Effector memory CD8-positive, alpha-beta T cell (primary cell): ENCODE measurements around the gene ARV1.
A peak's percentile ranks its signal among the peaks of the same experiment; 100 is the strongest.

Experiments used
- ATAC-seq: fragments of 150-1000 bp; cut with Tn5 transposase; replicated peaks from 2 replicates; pipeline ENCODE4 v1.10.0; 2021; ENCODE audit warnings: mild to moderate bottlenecking, moderate library complexity
- DNase-seq, 3 experiments: peaks; one replicate each; pipeline ENCODE4 v3.0.0; 2021
- H3K27ac Mint-ChIP-seq, 2 donors: one replicate each; pipeline ENCODE4 v1.8.0; 2022; ENCODE audit warnings: mild to moderate bottlenecking in 2 of 2, mixed read lengths in 2 of 2, moderate library complexity in 2 of 2
- H3K27me3 Mint-ChIP-seq, 2 donors: one replicate each; pipeline ENCODE4 v1.8.0; 2022; ENCODE audit warnings: mixed read lengths in 2 of 2
- H3K36me3 Mint-ChIP-seq: one replicate; pipeline ENCODE4 v1.8.0; 2022; ENCODE audit warnings: mild to moderate bottlenecking, moderate library complexity, mixed read lengths; ENCODE audit not compliant: insufficient read depth
- H3K4me1 Mint-ChIP-seq, 2 donors: one replicate each; pipeline ENCODE4 v1.8.0; 2022; ENCODE audit warnings: low read depth in 2 of 2, mixed read lengths in 2 of 2
- H3K4me3 Mint-ChIP-seq, 2 donors: one replicate each; pipeline ENCODE4 v1.8.0; 2022; ENCODE audit warnings: mild to moderate bottlenecking in 2 of 2, mixed read lengths in 2 of 2, moderate library complexity in 2 of 2
- H3K9me3 Mint-ChIP-seq, 2 donors: one replicate each; pipeline ENCODE4 v1.8.0; 2022; ENCODE audit warnings: mixed read lengths in 2 of 2

The ARV1 gene

DNA sequence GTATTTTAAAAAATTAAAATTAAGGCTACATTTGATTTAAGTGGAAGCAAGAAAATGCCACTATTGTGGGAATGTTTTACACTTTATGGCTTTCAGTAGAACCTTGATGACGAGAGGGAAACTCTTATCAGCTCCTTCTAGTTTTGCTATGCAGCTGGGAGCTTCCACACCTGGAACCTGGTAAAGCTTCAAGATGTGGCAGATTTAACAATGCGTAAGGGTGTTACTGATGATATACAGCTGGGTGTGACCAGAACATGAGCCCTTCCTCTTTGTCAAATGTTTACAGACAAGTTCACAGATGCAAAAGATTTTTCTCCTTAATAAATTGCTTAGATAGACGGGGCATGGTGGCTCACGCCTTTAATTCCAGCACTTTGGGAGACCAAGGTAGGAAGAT lies 20.5 kb upstream of the ARV1 start:
- ATAC-seq, result no peak
- Mint-ChIP-seq H3K27ac (no peak overlapping the region), H3K4me1 (peaks cover 20 to 23% of the 10 kb centered on the region in 2 donors), H3K9me3 (no peaks in the 10 kb centered on the region), H3K27me3 (no peaks in the 10 kb centered on the region), H3K4me3 (no peak overlapping the region), H3K36me3 (peaks cover 46% of the 10 kb centered on the region)
- no peak for DNase-seq

DNA sequence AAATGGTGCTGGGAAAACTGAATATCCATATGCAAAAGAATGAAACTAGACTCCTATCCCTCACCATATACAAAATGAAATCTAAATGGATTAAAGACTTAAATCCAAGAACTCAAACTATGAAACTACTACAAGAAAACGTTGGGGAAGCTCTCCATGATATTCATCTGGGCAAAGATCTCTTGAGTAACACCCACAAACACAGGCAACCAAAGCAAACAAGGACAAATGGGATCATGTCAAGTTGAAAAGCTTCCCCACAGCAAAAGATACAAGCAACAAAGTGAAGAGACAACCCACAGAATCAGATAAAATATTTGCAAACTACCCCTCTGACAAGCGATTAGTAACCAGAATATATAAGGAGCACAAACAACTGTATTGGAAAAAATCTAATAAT lies 14.0 kb upstream of the ARV1 start:
- Mint-ChIP-seq H3K36me3 (peaks cover 5% of the 10 kb centered on the region), H3K27ac (peak overlapping the region in 1 of 2 donors; percentile 10), H3K4me1 (peaks cover 31 to 64% of the 10 kb centered on the region in 2 donors), H3K4me3 (no peak overlapping the region), H3K27me3 (no peaks in the 10 kb centered on the region), H3K9me3 (no peaks in the 10 kb centered on the region)
- ATAC-seq (no peak), DNase-seq (no peak)

DNA sequence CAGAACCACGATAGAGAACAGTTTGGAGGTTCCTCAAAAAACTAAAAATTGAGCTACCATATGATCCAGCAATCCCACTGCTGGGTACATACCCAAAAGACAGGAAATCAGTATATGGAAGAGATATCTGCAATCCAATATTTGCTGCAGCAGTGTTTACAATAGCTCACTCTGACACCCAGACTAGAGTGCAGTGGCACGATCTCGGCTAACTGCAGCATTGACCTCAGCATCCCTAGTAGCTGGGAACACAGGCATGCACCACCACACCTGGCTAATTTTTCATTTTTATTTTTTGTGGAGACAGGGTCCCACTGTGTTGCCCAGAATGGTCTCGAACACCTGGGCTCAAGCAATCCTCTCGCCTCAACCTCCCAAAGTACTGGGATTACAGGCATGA lies 13.4 kb upstream of the ARV1 start:
- Mint-ChIP-seq H3K4me3 (no peak overlapping the region), H3K9me3 (no peaks in the 10 kb centered on the region), H3K4me1 (peaks cover 35 to 66% of the 10 kb centered on the region in 2 donors), H3K36me3 (peaks cover 4% of the 10 kb centered on the region), H3K27ac (peak overlapping the region in 1 of 2 donors; percentile 10), H3K27me3 (no peaks in the 10 kb centered on the region)
- ATAC-seq (no peak), DNase-seq (no peak)

DNA sequence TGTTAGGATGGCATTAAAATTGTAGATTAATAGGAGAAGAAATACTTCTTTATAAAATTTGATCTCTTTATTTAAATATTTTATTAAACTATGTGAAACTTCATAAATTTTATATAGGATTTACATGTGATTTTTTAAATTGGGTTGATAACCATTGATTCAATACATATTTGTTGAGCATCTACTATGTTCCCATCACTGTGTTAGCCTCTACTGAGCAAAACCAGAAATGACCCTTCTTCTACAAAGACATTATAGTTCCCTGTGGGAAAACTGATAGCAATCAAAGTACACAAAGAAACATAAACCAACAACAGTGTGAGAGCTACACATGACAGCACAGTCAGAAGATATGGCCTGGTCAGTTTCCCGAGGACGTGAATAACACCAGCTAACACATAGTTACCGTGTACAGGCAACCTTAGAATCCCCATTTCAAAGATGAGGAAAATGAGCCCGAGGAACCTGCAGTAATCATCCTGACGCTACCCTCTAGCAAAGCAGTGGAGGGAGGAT lies 12.5 kb upstream of the ARV1 start:
- DNase-seq, result no peak
- H3K4me3 Mint-ChIP-seq, result no peak overlapping the region
- no peaks in the 10 kb centered on the region for H3K36me3 Mint-ChIP-seq
- peak overlapping the region in 1 of 2 donors; percentile 77 for H3K27ac Mint-ChIP-seq
- no peaks in the 10 kb centered on the region for H3K27me3 Mint-ChIP-seq
- H3K9me3 Mint-ChIP-seq, result no peaks in the 10 kb centered on the region
- H3K4me1 Mint-ChIP-seq, result peaks cover 32 to 67% of the 10 kb centered on the region in 2 donors
- no peak for ATAC-seq

DNA sequence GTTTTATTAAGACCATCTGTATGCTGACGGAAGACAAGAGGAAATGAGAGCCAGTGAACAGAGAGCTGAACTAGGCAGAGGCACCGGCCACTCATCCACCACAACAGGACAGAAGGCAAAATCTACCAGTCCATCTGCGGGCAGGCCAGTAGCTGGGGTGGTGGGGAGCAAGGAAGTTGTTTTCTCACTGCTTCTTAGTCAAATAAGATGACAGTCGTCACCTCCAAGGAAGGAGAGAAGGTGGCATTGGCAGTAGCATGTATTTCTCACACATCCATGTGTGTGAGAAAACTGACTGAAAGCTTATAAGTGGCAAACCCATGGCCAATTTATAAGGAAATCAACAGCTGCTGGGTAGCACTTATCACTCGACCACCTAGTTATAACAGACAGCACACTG lies 8.5 kb upstream of the ARV1 start:
- Mint-ChIP-seq H3K27me3 (no peaks in the 10 kb centered on the region), H3K36me3 (peaks cover 7% of the 10 kb centered on the region), H3K27ac (peak overlapping the region; percentile 69 to 74), H3K9me3 (no peaks in the 10 kb centered on the region), H3K4me1 (peaks cover 38 to 63% of the 10 kb centered on the region in 2 donors), H3K4me3 (peak overlapping the region in 1 of 2 donors; percentile 25)
- no peak for DNase-seq
- no peak for ATAC-seq

DNA sequence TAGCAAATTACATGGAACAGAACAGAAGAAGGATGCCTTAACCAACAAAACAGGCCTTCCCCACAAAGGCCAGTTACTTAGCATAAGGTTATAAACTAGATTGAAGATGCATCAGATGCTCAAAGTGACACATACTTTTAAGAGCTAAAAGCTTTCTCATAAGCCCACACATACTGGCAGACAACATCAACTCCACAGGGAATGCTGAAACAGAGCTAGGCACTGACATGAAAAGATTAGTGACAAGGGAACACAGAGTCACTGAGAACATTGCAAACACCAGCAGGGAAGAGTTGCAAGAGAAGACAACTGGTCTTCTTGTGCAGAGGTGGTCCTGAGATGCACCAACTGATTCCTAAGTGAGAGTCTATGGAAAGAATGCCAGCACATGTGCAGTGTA lies 7.1 kb upstream of the ARV1 start:
- Mint-ChIP-seq H3K27me3 (no peaks in the 10 kb centered on the region), H3K9me3 (no peaks in the 10 kb centered on the region), H3K27ac (peak overlapping the region in 1 of 2 donors; percentile 74), H3K36me3 (peaks cover 12% of the 10 kb centered on the region), H3K4me1 (peaks cover 49 to 67% of the 10 kb centered on the region in 2 donors), H3K4me3 (peak overlapping the region in 1 of 2 donors; percentile 61)
- DNase-seq (no peak), ATAC-seq (no peak)

DNA sequence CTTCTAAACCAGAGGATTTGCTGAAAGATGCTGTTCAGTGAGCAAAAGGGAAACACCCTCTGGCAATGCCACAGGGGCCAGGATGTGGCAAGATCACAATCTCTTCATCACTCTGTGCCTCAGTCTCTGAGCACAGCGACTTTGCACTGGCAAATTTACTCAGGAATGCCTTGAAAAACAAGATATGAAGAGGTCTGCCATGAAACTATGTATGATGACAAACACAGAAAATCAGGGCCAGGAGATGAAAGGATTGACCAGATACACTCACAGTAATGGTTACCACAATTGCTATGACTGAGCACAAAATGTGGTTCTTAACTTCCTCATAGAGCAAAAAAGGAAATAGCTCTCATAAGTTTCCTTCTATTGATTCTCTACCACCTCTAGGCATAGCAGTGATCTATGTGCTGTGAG lies 6.0 kb upstream of the ARV1 start:
- DNase-seq (peak; percentile 47 to 59 (median 54)), ATAC-seq (peak; percentile 77)
- Mint-ChIP-seq H3K36me3 (peaks cover 20% of the 10 kb centered on the region), H3K27me3 (no peaks in the 10 kb centered on the region), H3K4me1 (peaks cover 56 to 75% of the 10 kb centered on the region in 2 donors), H3K9me3 (no peaks in the 10 kb centered on the region), H3K4me3 (peak overlapping the region; percentile 61 to 62), H3K27ac (peak overlapping the region; percentile 74 to 77)

DNA sequence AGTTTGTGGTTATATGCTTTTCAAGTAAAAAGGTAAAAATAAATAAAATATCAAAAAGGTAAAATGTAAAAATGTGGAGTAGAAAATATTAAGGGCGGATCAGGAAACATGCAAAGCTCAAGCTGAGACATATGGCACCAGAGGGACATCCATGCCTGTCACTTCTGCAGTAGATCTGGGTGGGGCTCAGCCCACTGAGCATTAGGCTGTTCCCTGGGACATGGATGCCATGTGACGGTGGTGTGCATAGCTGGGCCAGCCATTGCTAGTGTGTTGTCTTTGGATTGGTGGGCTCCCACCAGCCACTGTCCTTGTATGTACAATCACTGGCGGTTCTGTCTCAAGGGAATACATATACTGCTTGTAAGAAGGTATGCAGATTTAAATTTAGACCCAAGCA lies 3.3 kb upstream of the ARV1 start:
- Mint-ChIP-seq H3K4me1 (peaks cover 51 to 56% of the 10 kb centered on the region in 2 donors), H3K27ac (peak overlapping the region; percentile 41 to 94), H3K36me3 (peaks cover 27% of the 10 kb centered on the region), H3K9me3 (no peaks in the 10 kb centered on the region), H3K4me3 (peak overlapping the region in 1 of 2 donors; percentile 85), H3K27me3 (no peaks in the 10 kb centered on the region)
- DNase-seq (no peak), ATAC-seq (no peak)

DNA sequence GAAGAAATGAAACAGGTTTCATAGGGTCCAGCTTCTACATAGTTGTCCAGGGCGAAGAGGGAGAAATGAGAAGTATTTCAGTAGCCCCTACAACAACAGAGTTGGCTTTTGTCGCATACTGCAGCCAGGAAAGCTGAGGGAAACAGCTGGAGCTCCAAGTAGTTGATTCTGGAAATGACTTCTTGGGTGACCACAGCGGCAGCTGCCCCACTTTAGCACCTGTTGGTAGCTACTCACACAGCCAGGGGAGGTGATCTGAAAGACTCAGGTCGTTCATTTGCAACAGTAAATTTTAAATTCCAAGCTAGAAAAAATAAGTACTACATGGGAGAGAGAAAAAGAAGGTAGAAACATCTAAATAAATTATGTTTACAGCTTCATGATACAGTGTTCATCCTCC lies 2.5 kb upstream of the ARV1 start:
- Mint-ChIP-seq H3K27ac (peak overlapping the region; percentile 41 to 94), H3K36me3 (peaks cover 27% of the 10 kb centered on the region), H3K9me3 (no peaks in the 10 kb centered on the region), H3K27me3 (no peaks in the 10 kb centered on the region), H3K4me1 (peaks cover 49 to 56% of the 10 kb centered on the region in 2 donors), H3K4me3 (peak overlapping the region; percentile 44 to 85)
- DNase-seq (no peak), ATAC-seq (no peak)

DNA sequence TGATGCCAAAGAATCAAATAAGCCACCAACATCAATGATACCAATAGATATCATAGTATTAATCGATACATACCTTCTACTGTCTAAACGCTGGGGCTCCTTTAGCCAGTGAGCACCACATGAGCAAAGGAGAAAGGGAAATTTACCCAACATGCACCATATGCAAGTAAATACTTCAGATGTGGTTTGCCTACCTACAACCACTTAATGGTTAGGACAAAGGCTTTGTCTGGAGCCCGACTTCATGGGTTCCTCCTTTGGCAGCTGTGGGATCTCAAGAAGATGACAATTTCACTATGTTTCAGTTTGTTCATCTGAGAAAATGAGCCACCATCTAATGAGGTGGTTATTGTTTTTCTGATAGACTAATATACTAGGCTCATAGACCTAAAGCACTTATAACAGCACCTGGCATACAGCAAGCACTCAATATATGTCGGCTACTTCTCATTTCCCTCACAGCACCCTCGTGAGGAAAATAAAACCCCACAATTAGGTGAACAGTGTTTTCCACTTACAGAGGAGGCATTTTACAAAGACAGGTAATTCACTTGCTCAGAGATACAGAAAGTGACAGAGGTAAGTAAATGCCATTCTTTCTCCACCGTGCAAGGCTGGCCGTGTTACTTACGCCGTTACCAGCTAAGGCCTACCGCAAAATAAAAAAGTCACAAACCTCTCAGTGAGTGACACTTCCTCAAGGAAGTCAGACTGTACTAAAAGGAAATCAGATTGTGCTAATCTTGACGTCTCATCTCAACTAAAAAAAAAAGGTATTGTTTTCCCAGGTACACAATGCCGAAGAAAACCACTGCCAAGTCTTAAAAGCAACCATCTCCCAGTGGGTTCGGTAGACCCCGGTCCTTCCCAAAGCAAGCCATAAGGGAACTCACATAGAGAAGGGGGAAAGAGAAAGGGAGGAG lies 1.8 kb upstream of the ARV1 start:
- Mint-ChIP-seq H3K27me3 (no peaks in the 10 kb centered on the region), H3K9me3 (no peaks in the 10 kb centered on the region), H3K4me1 (peaks cover 42 to 51% of the 10 kb centered on the region in 2 donors), H3K27ac (peak overlapping the region; percentile 94 to 95), H3K4me3 (peak overlapping the region; percentile 85 to 91), H3K36me3 (peaks cover 27% of the 10 kb centered on the region)
- ATAC-seq (peak; percentile 33), DNase-seq (peak; percentile 28 to 35 (median 28))

DNA sequence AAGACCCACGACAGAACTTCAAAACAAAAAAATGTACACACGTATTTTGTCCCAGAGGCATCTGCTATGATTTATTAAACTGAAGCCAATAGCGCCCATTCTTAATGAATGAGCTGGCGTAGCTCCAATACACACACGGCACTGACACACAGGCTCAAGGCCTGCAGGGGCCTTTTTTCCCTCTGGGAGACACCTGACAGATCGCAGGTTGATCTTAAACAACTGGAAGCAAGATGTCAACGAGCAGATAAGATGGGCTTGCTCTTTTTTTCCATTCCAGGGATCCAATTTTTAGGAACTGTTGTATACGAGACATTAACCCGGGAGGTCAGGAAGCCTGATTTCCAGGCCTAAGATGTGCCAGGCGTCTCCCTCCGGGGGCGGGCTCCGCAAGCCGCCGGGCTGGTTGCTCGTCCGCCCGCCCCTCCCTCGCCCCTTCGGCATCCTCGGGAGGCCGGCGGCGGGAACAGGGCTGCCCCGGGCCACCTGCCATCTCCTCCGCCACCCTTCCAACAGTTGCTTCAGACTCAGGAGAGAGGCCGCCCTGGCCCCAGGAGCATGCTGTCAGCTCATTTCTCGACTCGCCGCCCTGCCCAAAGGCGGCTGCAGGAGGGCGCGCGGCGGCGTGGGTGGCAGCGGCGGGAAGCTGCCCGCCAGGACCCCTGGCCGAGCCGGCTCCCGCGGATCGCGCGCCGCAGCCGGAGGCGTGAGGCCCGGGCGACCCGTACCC lies 968 bp upstream of the ARV1 start:
- ATAC-seq (no peak), DNase-seq (peak; percentile 6 to 15 (median 13))
- H3K4me3 Mint-ChIP-seq, result peak overlapping the region; percentile 85 to 91
- H3K36me3 Mint-ChIP-seq, result peaks cover 27% of the 10 kb centered on the region
- H3K27me3 Mint-ChIP-seq, result no peaks in the 10 kb centered on the region
- H3K27ac Mint-ChIP-seq, result peak overlapping the region; percentile 94 to 95
- H3K9me3 Mint-ChIP-seq, result no peaks in the 10 kb centered on the region
- peaks cover 34 to 43% of the 10 kb centered on the region in 2 donors for H3K4me1 Mint-ChIP-seq

DNA sequence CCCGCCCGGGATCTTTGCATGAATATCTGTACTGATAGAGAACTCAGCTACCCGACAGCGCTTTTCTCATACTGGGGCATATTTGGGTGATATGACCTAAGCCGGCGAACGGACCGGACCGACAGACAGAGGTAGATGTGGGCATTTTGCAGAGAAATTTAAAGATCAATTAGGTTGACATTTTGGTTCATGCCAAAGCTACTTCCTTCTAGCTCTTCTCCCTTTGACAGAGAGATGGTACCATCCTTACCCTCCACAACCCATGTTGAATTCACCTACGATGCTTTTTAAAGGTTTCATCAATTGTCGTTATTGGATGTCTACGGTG lies 459 bp downstream of the ARV1 start:
- Mint-ChIP-seq H3K27ac (peak overlapping the region; percentile 93 to 95), H3K27me3 (no peaks in the 10 kb centered on the region), H3K4me1 (peaks cover 23 to 36% of the 10 kb centered on the region in 2 donors), H3K4me3 (peak overlapping the region in 1 of 2 donors; percentile 94), H3K36me3 (peaks cover 30% of the 10 kb centered on the region), H3K9me3 (no peaks in the 10 kb centered on the region)
- ATAC-seq, result no peak
- no peak for DNase-seq

DNA sequence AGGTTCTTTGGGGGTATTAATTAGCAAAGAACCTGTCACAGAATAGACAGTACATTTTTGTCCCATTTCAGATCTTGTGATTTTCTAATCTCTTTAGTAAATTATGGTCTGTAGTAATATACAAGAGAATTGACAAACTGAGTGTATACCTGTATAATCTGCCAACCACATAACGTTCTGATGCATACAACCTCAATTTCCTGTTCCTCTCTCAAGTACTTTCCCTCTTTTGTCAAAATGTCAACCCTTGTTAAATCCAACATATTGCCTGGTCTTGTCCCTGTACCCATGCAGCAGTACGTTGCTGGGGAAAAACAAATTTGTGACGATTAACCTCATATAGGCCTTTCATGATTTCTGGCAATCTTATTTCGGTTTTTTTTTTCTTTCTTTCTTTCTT lies 1.1 kb downstream of the ARV1 start:
- Mint-ChIP-seq H3K4me1 (peaks cover 19 to 35% of the 10 kb centered on the region in 2 donors), H3K4me3 (peak overlapping the region in 1 of 2 donors; percentile 94), H3K27ac (peak overlapping the region; percentile 93 to 95), H3K36me3 (peaks cover 27% of the 10 kb centered on the region), H3K27me3 (no peaks in the 10 kb centered on the region), H3K9me3 (no peaks in the 10 kb centered on the region)
- ATAC-seq, result no peak
- no peak for DNase-seq
